Karpas-422 (cell line): ENCODE data around the gene FBXO4. TPM values are rescaled to one million over a fixed set of nuclear protein-coding genes. Genes with fewer than 3 reads are reported as not detected.
"Not testable (repeated sequence)": the region's sequence is repeated elsewhere in the genome, so short reads cannot be mapped to it uniquely, and the experiment has no call there.

Experiments used
- DNase-seq: peaks from one replicate; pipeline ENCODE4 v3.0.0-alpha.2; 2015
- H2AFZ ChIP-seq: fragments of 200-600 bp; sonication (generic); 2 replicates; pipeline ENCODE4 v1.6.1; 2014; ENCODE audit warnings: antibody characterized with exemption, low read length, mixed read lengths
- H3K27ac ChIP-seq: fragments of 200-600 bp; sonication (generic); 2 replicates; pipeline ENCODE4 v1.5.1; 2014; ENCODE audit warnings: mild to moderate bottlenecking, low read length, moderate library complexity
- H3K27me3 ChIP-seq: fragments of 200-600 bp; sonication (generic); 2 replicates; pipeline ENCODE4 v1.6.1; 2014; ENCODE audit warnings: low read length, mixed read lengths
- H3K36me3 ChIP-seq: fragments of 200-600 bp; sonication (generic); 2 replicates; pipeline ENCODE4 v1.6.1; 2014; ENCODE audit warnings: low read length, mixed read lengths; ENCODE audit not compliant: insufficient read depth
- H3K4me1 ChIP-seq: fragments of 200-600 bp; sonication (generic); 2 replicates; pipeline ENCODE4 v1.6.1; 2014; ENCODE audit warnings: mild to moderate bottlenecking, low read length, mixed read lengths
- H3K4me2 ChIP-seq: fragments of 200-600 bp; sonication (generic); 2 replicates; pipeline ENCODE4 v1.6.1; 2014; ENCODE audit warnings: low read length, low read depth, mild to moderate bottlenecking; ENCODE audit not compliant: poor library complexity, severe bottlenecking
- H3K4me3 ChIP-seq: fragments of 200-600 bp; sonication (generic); 2 replicates; pipeline ENCODE4 v1.5.1; 2014; ENCODE audit warnings: mild to moderate bottlenecking, antibody characterized with exemption, low read length, mixed read lengths
- H3K79me2 ChIP-seq: fragments of 200-600 bp; sonication (generic); 2 replicates; pipeline ENCODE4 v1.6.1; 2014; ENCODE audit warnings: mild to moderate bottlenecking, low read length, mixed read lengths
- H3K9ac ChIP-seq: fragments of 200-600 bp; sonication (generic); 2 replicates; pipeline ENCODE4 v1.6.0; 2014; ENCODE audit warnings: low read length
- H3K9me2 ChIP-seq: fragments of 200-600 bp; sonication (generic), shearing (Covaris generic); replicated peaks from 2 replicates; pipeline ENCODE4 v1.6.0; 2014; ENCODE audit warnings: mild to moderate bottlenecking, low read length, moderate library complexity; ENCODE audit not compliant: insufficient read depth
- H3K9me3 ChIP-seq: fragments of 300-700, 200-600 bp; sonication (generic); 2 replicates; pipeline ENCODE4 v1.6.1; 2014; ENCODE audit warnings: low read length, mixed read lengths
- H4K20me1 ChIP-seq: fragments of 200-600 bp; sonication (generic); 2 replicates; pipeline ENCODE4 v1.6.1; 2014; ENCODE audit warnings: mild to moderate bottlenecking, antibody characterized with exemption, low read length, low read depth; ENCODE audit not compliant: insufficient read depth
- total RNA-seq: library from RNA; depleted of rRNA; stranded (reverse); fragments of >200 nt; shearing (Covaris generic); gene quantifications from 2 replicates; pipeline ENCODE4 v1.2.3, GENCODE V29; 2014; ENCODE audit warnings: low replicate concordance

Gene FBXO4
- total RNA-seq, 1 experiment from 2014 or later, result 48.4 TPM

DNA sequence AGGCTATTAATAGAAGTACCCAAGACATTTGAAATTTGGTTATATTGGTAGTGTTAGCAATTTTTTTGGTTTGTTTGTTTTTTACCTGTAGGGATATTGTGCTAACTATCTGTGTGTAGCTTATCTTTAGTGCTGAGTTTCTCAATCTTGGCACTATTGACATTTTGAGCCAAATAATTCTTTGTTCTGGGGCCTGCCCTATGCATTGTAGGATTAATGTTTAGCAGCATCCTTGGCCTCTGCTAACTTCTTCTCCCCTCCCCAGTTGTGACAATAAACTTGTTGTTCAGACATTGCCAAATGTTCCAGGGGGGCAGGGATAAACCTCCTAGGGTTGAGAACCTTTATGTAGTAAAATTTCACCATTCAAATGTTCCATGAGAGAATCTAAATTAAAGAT is 4.0 kb downstream of the FBXO4 start:
- no peak overlapping the region for H3K9ac ChIP-seq
- H3K9me3 ChIP-seq, result no peaks in the 10 kb centered on the region
- no peak overlapping the region for H3K4me2 ChIP-seq
- H3K27ac ChIP-seq, result no peak overlapping the region
- H3K4me1 ChIP-seq, result peaks cover 27% of the 10 kb centered on the region
- peaks cover 34% of the 10 kb centered on the region for H3K36me3 ChIP-seq
- no peaks in the 10 kb centered on the region for H4K20me1 ChIP-seq
- H3K27me3 ChIP-seq, result no peaks in the 10 kb centered on the region
- DNase-seq, result no peak
- H3K79me2 ChIP-seq, result peaks cover 34% of the 10 kb centered on the region
- no peak overlapping the region for H3K4me3 ChIP-seq
- H3K9me2 ChIP-seq, result 0 out of 2 replicates have a peak, but pooled peaks cover 7% of the 10 kb centered on the region
- no peak overlapping the region for H2AFZ ChIP-seq

DNA sequence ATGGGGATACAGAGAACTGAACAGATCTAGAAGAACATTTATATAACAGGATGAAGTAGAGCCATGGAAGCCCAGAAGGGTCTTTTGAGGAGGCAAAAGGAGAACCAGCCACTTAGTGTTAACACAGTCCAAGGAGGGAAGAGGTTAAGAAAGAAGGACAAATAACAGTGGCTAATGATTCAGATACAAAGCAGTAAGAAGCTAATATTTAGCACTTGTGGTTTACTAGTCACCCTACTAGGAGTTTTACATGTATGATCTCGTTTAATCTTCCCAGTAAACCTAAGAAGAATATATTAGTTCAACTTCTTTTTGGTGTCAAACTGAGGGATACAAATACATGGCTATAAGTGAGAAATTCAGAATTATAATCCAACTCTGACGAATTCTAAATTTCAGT is 7.7 kb downstream of the FBXO4 start:
- no peaks in the 10 kb centered on the region for H4K20me1 ChIP-seq
- H3K27ac ChIP-seq, result no peak overlapping the region
- H3K4me2 ChIP-seq, result no peak overlapping the region
- H3K9me2 ChIP-seq, result 0 out of 2 replicates have a peak, but pooled peaks cover 7% of the 10 kb centered on the region
- no peaks in the 10 kb centered on the region for H3K27me3 ChIP-seq
- no peaks in the 10 kb centered on the region for H3K9me3 ChIP-seq
- DNase-seq, result no peak
- no peak overlapping the region for H2AFZ ChIP-seq
- H3K4me1 ChIP-seq, result peaks cover 7% of the 10 kb centered on the region
- no peak overlapping the region for H3K4me3 ChIP-seq
- H3K36me3 ChIP-seq, result peaks cover 43% of the 10 kb centered on the region
- peaks cover 8% of the 10 kb centered on the region; the same call in 1 of the 2 replicates for H3K79me2 ChIP-seq
- no peak overlapping the region for H3K9ac ChIP-seq

DNA sequence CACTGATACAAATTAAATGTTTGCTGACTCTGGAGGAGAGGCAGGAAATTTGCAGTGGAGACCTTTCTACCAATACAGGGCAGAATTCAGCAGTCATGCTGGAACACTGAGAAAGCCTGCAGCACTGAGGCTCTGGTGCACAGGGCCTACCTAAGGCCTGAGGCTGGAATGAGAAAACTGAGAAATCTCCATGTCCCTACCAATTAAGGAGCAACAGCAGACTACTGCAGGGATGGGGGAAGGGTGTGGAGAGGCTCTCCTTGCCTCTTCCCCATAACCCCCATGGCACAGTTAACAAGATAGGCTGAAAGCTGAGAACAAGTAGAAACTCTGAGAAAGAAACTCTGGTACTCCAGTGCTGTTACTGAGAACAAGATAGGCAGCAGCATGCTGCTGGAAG is 10.5 kb downstream of the FBXO4 start:
- no peaks in the 10 kb centered on the region for H3K27me3 ChIP-seq
- no peak for DNase-seq
- no peaks in the 10 kb centered on the region for H4K20me1 ChIP-seq
- no peak overlapping the region for H2AFZ ChIP-seq
- H3K4me3 ChIP-seq, result no peak overlapping the region
- peaks cover 37% of the 10 kb centered on the region for H3K36me3 ChIP-seq
- H3K27ac ChIP-seq, result no peak overlapping the region
- peaks cover 7% of the 10 kb centered on the region for H3K4me1 ChIP-seq
- H3K9me3 ChIP-seq, result no peaks in the 10 kb centered on the region
- H3K9ac ChIP-seq, result no peak overlapping the region
- 0 out of 2 replicates have a peak, but pooled peaks cover 7% of the 10 kb centered on the region for H3K9me2 ChIP-seq
- no peaks in the 10 kb centered on the region for H3K79me2 ChIP-seq
- H3K4me2 ChIP-seq, result no peak overlapping the region

DNA sequence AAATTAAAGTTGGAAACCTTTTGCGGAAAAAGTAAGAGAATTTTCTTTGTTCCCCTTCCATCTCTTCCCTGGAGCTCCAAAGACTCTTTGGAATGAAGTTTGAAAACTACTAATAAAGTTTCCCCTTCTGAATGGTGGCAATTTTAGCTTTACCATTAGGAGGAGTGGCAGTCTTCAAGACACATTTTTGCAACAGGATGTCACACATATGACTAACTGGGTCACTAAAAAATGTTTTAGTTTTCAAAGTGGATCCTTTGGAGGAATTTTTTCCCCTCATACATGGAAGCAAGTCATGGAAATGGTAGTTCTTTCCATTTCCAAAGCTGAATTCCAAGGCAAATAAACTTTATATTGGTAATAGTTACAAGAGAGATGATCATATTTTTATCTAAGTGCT is 15.6 kb downstream of the FBXO4 start:
- H3K79me2 ChIP-seq, result no peaks in the 10 kb centered on the region
- H3K9me3 ChIP-seq, result no peaks in the 10 kb centered on the region
- peaks cover 18% of the 10 kb centered on the region; the same call in 1 of the 2 replicates for H3K36me3 ChIP-seq
- H2AFZ ChIP-seq, result no peak overlapping the region
- no peak for DNase-seq
- no peak overlapping the region for H3K27ac ChIP-seq
- H3K27me3 ChIP-seq, result no peaks in the 10 kb centered on the region
- no peak overlapping the region for H3K4me2 ChIP-seq
- H3K4me1 ChIP-seq, result no peaks in the 10 kb centered on the region
- H4K20me1 ChIP-seq, result no peaks in the 10 kb centered on the region
- H3K9me2 ChIP-seq, result no peaks in the 10 kb centered on the region
- no peak overlapping the region for H3K9ac ChIP-seq
- H3K4me3 ChIP-seq, result no peak overlapping the region

DNA sequence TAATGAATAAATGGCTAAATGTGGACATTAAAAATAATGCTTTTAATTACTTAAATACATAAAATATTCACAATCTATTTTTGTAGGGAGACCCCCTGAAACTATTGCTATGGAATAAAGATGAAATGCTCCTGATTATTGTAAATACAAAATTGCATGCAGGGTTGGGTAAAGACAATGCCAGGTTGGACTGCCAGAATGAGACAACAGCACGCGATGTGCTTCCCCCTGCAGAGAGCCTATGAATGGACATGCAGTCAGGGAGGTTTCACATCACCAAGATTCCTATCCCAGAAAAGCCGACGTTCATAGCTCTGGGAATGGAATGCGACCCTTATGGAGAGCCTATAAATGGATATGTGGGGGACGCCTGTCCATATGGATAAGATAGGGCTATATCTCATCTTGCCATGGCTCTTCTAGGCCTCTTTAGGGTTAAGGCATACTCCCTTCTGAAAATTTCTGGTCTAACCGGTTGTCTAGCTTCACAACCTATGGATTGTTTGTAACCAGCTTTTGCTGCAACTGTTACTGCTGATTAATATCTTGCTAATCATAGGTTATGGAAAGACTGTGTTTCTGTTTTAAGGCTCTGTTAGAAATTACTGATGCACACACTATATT is 20.4 kb downstream of the FBXO4 start:
- H3K9me3 ChIP-seq, H4K20me1 ChIP-seq, H3K9me2 ChIP-seq, H3K4me2 ChIP-seq, H2AFZ ChIP-seq, H3K9ac ChIP-seq, H3K27me3 ChIP-seq, H3K27ac ChIP-seq, H3K79me2 ChIP-seq, DNase-seq, H3K4me1 ChIP-seq, H3K4me3 ChIP-seq, H3K36me3 ChIP-seq: not testable (repeated sequence)

DNA sequence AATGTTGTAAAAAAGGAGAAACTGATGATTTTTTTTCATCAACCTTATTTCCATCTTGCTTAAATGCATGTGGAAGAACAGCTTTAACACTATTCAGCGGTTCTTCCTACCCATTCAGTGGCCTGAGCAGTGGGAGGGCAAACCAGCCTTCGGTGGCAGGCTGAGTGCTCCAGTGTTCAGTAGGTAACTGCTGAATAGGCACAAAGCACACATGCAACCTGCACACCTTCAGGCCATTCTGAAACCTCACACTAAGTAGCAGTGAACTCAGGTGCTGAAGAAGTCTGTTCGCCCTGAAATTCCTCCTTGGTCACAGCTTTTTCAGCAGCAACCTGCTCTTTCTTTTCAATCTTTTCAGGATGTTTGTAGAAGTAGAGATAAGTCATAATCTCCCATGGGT is 26.1 kb downstream of the FBXO4 start:
- Histone ChIP-seq H3K27me3 (0 out of 2 replicates have a peak, but pooled peaks cover 2% of the 10 kb centered on the region), H3K4me3 (no peak overlapping the region), H3K4me2 (no peak overlapping the region), H3K36me3 (no peaks in the 10 kb centered on the region), H3K4me1 (no peaks in the 10 kb centered on the region), H3K9ac (no peak overlapping the region), H2AFZ (no peak overlapping the region), H3K9me3 (no peaks in the 10 kb centered on the region), H4K20me1 (no peaks in the 10 kb centered on the region), H3K79me2 (no peaks in the 10 kb centered on the region), H3K9me2 (no peaks in the 10 kb centered on the region), H3K27ac (no peak overlapping the region)
- DNase-seq, result no peak

DNA sequence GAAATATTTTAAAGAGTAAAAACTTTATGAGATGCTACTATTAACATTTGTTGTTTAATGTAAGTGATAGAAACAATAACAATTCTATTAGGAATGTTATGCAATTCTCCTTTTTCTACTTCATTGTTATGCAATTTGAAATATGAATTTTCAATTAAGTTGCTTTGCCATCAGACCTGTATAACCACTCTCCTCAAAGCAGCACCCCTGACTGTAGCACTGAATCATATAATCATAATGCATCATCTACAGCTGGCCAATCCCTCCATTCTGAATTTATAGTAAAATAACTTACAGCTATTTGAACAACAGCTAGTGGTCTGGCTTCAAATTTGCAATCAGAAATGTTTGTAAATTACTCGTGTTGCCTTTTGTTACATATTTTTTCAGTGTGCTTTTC is 29.2 kb downstream of the FBXO4 start:
- no peak overlapping the region for H3K27ac ChIP-seq
- no peak overlapping the region for H3K4me3 ChIP-seq
- no peaks in the 10 kb centered on the region for H3K36me3 ChIP-seq
- DNase-seq, result no peak
- no peak overlapping the region for H3K4me2 ChIP-seq
- H3K4me1 ChIP-seq, result no peaks in the 10 kb centered on the region
- H4K20me1 ChIP-seq, result no peaks in the 10 kb centered on the region
- no peak overlapping the region for H3K9ac ChIP-seq
- peaks cover 9% of the 10 kb centered on the region; the same call in 1 of the 2 replicates for H3K9me3 ChIP-seq
- no peaks in the 10 kb centered on the region for H3K9me2 ChIP-seq
- no peaks in the 10 kb centered on the region for H3K79me2 ChIP-seq
- H3K27me3 ChIP-seq, result 0 out of 2 replicates have a peak, but pooled peaks cover 2% of the 10 kb centered on the region
- H2AFZ ChIP-seq, result no peak overlapping the region

DNA sequence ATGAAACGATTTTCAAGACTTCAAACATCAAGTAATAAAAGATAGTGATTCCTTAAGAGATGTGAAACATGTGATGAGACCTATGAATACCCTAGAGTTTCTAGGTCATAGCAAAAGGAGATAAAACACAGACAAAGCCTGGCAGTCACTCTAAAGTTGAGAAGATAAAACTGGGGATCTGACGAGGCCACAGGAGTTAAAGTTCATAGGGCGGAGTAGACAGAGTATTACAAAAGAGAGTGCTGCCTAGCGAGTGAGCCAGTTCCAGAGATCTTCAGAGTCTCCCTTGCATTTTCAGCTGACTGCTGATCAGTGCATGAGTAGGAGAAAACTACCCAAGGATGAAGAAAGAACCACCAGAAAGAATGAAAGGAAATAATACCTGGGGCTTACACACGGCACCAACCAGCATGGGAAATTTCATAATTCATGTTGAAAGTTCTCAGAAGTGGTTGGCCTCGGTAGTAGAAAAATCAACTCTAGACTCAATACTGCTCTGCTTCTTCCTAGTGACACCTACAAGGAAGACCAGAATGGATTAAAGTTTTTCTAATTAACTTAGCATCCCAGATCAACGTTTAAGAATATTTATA is 30.4 kb downstream of the FBXO4 start:
- H3K4me2 ChIP-seq, result no peak overlapping the region
- peaks cover 21% of the 10 kb centered on the region; the same call in 1 of the 2 replicates for H3K9me3 ChIP-seq
- H3K27me3 ChIP-seq, result 0 out of 2 replicates have a peak, but pooled peaks cover 2% of the 10 kb centered on the region
- DNase-seq, result no peak
- H3K79me2 ChIP-seq, result no peaks in the 10 kb centered on the region
- H2AFZ ChIP-seq, result no peak overlapping the region
- H4K20me1 ChIP-seq, result no peaks in the 10 kb centered on the region
- H3K9ac ChIP-seq, result no peak overlapping the region
- H3K27ac ChIP-seq, result no peak overlapping the region
- H3K36me3 ChIP-seq, result no peaks in the 10 kb centered on the region; the same call in 1 of the 2 replicates
- H3K4me3 ChIP-seq, result no peak overlapping the region
- H3K9me2 ChIP-seq, result no peaks in the 10 kb centered on the region
- H3K4me1 ChIP-seq, result no peaks in the 10 kb centered on the region
